HCT116 (cell line): ENCODE results near the gene BAHCC1. TPM values are rescaled to one million over a fixed set of nuclear protein-coding genes. Genes with fewer than 3 reads are reported as not detected.

Experiments
- ATAC-seq: fragments of 200-7000 bp; cut with Tn5 transposase; 2 replicates; pipeline ENCODE4 v1.9.1; 2020; ENCODE audit warnings: mild to moderate bottlenecking, moderate library complexity
- BruUV-seq: library from RNA; stranded (reverse); fragments of 400-500 nt; replicated peaks from 2 replicates; lab custom pipeline; 2021; lab: Mats Ljungman, UMichigan
- CTCF ChIA-PET: fragments of 300-600 bp; sonication (Branson Sonifier 250); formaldehyde crosslinking; loops from one replicate; lab custom pipeline; 2021; ENCODE audit warnings: antibody characterized with exemption; lab: Charles Lee
- POLR2A ChIA-PET: fragments of 300-600, 350-600 bp; sonication (Branson Sonifier 250); formaldehyde crosslinking; loops from one replicate; lab custom pipeline; 2021; ENCODE audit warnings: antibody characterized with exemption; lab: Charles Lee
- RAD21 ChIA-PET, 2 experiments: fragments of 300-600 bp; sonication (Branson Sonifier 250); formaldehyde crosslinking; loops; one replicate each; lab custom pipeline; 2023; ENCODE audit warnings: low total read pairs in 2 of 2; ENCODE audit not compliant: uncharacterized antibody in 2 of 2, unreplicated experiment in 2 of 2, low non-redundant PET in 1 of 2; lab: Charles Lee
- DNase-seq: peaks from one replicate; pipeline ENCODE4 v3.0.0-alpha.2; 2010; ENCODE audit warnings: low read depth, low spot score
- H2AFZ ChIP-seq: fragments of 200-600 bp; shearing (Covaris generic), sonication (generic); 2 replicates; pipeline ENCODE4 v1.6.1; 2017; ENCODE audit warnings: low read depth, mixed run types, mixed read lengths, antibody characterized with exemption, low read length; ENCODE audit not compliant: poor library complexity, severe bottlenecking
- H3K27ac ChIP-seq: 2 replicates; pipeline ENCODE4 v1.5.1; 2012; ENCODE audit warnings: low read depth, low read length
- H3K27me3 ChIP-seq: fragments of 200-600 bp; sonication (generic); 2 replicates; pipeline ENCODE4 v1.6.1; 2016; ENCODE audit warnings: mixed run types, low read length, mixed read lengths; ENCODE audit not compliant: insufficient read depth
- H3K36me3 ChIP-seq, 2 experiments: fragments of 200-500 bp in 1 of 2; fragments of 200-600 bp in 1 of 2; sonication (Bioruptor generic) in 1 of 2; sonication (generic) in 1 of 2; 2 replicates each; pipeline versions ENCODE4 v1.5.1 to v1.6.1; 2014 to 2016; ENCODE audit warnings: low read length in 2 of 2, inconsistent platforms in 1 of 2, mixed read lengths in 1 of 2, mixed run types in 1 of 2; ENCODE audit not compliant: insufficient read depth in 2 of 2, control insufficient read depth in 1 of 2
- H3K4me1 ChIP-seq, 2 experiments: fragments of 200-600 bp in 1 of 2; sonication (generic) in 1 of 2; 2 replicates each; pipeline versions ENCODE4 v1.5.1 to v1.6.1; 2012 to 2017; ENCODE audit warnings: low read length in 2 of 2, inconsistent platforms in 1 of 2, mild to moderate bottlenecking in 1 of 2, mixed read lengths in 1 of 2, mixed run types in 1 of 2, moderate library complexity in 1 of 2; ENCODE audit not compliant: insufficient read depth in 2 of 2, control insufficient read depth in 1 of 2
- H3K4me2 ChIP-seq: fragments of 200-600 bp; sonication (generic); 2 replicates; pipeline ENCODE4 v1.6.1; 2017; ENCODE audit warnings: mixed run types, low read length, mixed read lengths
- H3K4me3 ChIP-seq, 2 experiments: fragments of 200-600 bp in 1 of 2; sonication (generic) in 1 of 2; replicated peaks in 1 of 2; 2 replicates each; pipeline ENCODE4 v1.5.1; 2011 to 2016; ENCODE audit warnings: low read length in 2 of 2, control low read depth in 1 of 2, low read depth in 1 of 2, mild to moderate bottlenecking in 1 of 2, mixed read lengths in 1 of 2, mixed run types in 1 of 2
- H3K79me2 ChIP-seq: fragments of 200-600 bp; sonication (generic); 2 replicates; pipeline ENCODE4 v1.6.1; 2017; ENCODE audit warnings: mild to moderate bottlenecking, mixed run types, low read length, moderate library complexity, mixed read lengths; ENCODE audit not compliant: insufficient read depth
- H3K9ac ChIP-seq: fragments of 200-600 bp; sonication (generic); 2 replicates; pipeline ENCODE4 v1.6.1; 2016; ENCODE audit warnings: low read length, mixed read lengths
- H3K9me2 ChIP-seq: fragments of 200-600 bp; sonication (generic), shearing (Covaris generic); 2 replicates; pipeline ENCODE4 v1.6.1; 2017; ENCODE audit warnings: mixed run types, mild to moderate bottlenecking, moderate library complexity; ENCODE audit not compliant: insufficient read depth
- H3K9me3 ChIP-seq, 2 experiments: fragments of 200-500 bp in 1 of 2; fragments of 200-600 bp in 1 of 2; sonication (Bioruptor generic) in 1 of 2; sonication (generic) in 1 of 2; 2 replicates each; pipeline ENCODE4 v1.6.1; 2014 to 2017; ENCODE audit warnings: low read length in 2 of 2, mixed read lengths in 2 of 2, inconsistent platforms in 1 of 2, low read depth in 1 of 2, mild to moderate bottlenecking in 1 of 2, mixed run types in 1 of 2, moderate library complexity in 1 of 2; ENCODE audit not compliant: control insufficient read depth in 1 of 2, insufficient read depth in 1 of 2
- H4K20me1 ChIP-seq: fragments of 200-600 bp; sonication (generic), shearing (Covaris generic); 2 replicates; pipeline ENCODE4 v1.6.1; 2017; ENCODE audit warnings: mixed run types, mild to moderate bottlenecking, moderate library complexity; ENCODE audit not compliant: insufficient read depth
- CBX3 ChIP-seq: IDR thresholded peaks from 2 replicates; pipeline ENCODE4 v1.6.1; 2012; ENCODE audit warnings: low read depth
- CEBPB ChIP-seq: IDR thresholded peaks from 2 replicates; pipeline ENCODE4 v1.6.1; 2012; ENCODE audit warnings: low read depth
- ELF1 ChIP-seq: IDR thresholded peaks from 2 replicates; pipeline ENCODE4 v1.6.1; 2012; ENCODE audit warnings: low read depth, borderline replicate concordance
- EZH2phosphoT487 ChIP-seq: fragments of 200-600 bp; IDR thresholded peaks from 2 replicates; pipeline ENCODE4 v1.6.1; 2018; ENCODE audit warnings: antibody characterized with exemption, borderline replicate concordance
- JUND ChIP-seq: IDR thresholded peaks from 2 replicates; pipeline ENCODE4 v1.6.1; 2012
- REST ChIP-seq: IDR thresholded peaks from 2 replicates; pipeline ENCODE4 v1.6.1; 2012; ENCODE audit warnings: low read depth
- SIN3A ChIP-seq: IDR thresholded peaks from 2 replicates; pipeline ENCODE4 v1.6.1; 2012; ENCODE audit warnings: low read depth
- SP1 ChIP-seq: IDR thresholded peaks from 2 replicates; pipeline ENCODE4 v1.6.1; 2012; ENCODE audit warnings: low read depth
- SRF ChIP-seq: IDR thresholded peaks from 2 replicates; pipeline ENCODE4 v1.6.1; 2012; ENCODE audit warnings: low read depth
- YY1 ChIP-seq: IDR thresholded peaks from 2 replicates; pipeline ENCODE4 v1.6.1; 2011; ENCODE audit warnings: low read length, low read depth, moderate library complexity, mild to moderate bottlenecking; ENCODE audit not compliant: insufficient replicate concordance; ENCODE audit errors: extremely low read depth
- ZBTB33 ChIP-seq: IDR thresholded peaks from 2 replicates; pipeline ENCODE4 v1.6.1; 2011; ENCODE audit warnings: mild to moderate bottlenecking, low read length, moderate library complexity; ENCODE audit not compliant: insufficient replicate concordance; ENCODE audit errors: extremely low read depth
- ZFX ChIP-seq: fragments of 450-650 bp; IDR thresholded peaks from 2 replicates; pipeline ENCODE4 v1.6.1; 2017
- ZNF274 ChIP-seq: fragments of 200-500 bp; sonication (Bioruptor generic); IDR thresholded peaks from 2 replicates; pipeline ENCODE4 v1.6.1; 2014; ENCODE audit warnings: mild to moderate bottlenecking, low read depth, low read length, inconsistent platforms
- intact Hi-C: fragments of 100-400 bp; cut with micrococcal nuclease; formaldehyde crosslinking; loops from 2 replicates; pipeline ENCODE4 v1.10.0; 2022
- total RNA-seq: library from RNA; stranded (reverse); gene quantifications from one replicate; pipeline ENCODE4 v1.2.1, GENCODE V29; 2021; ENCODE audit not compliant: unreplicated experiment
- TF ChIP-seq, protein P1 (sequence below), 3 experiments: fragments of 200-600 bp in 1 of 3; sonication (generic) in 1 of 3; IDR thresholded peaks in 2 of 3; conservative IDR thresholded peaks in 1 of 3; 2 replicates each; pipeline ENCODE4 v1.5.1; 2012 to 2017; ENCODE audit warnings: low read depth in 2 of 3, low read length in 2 of 3, antibody characterized with exemption in 1 of 3, borderline replicate concordance in 1 of 3, control low read depth in 1 of 3, mild to moderate bottlenecking in 1 of 3, mixed read lengths in 1 of 3, mixed run types in 1 of 3, moderate library complexity in 1 of 3; ENCODE audit not compliant: insufficient read depth in 1 of 3
- TF ChIP-seq, protein P2 (sequence below): IDR thresholded peaks from 2 replicates; pipeline ENCODE4 v1.6.1; 2012

BAHCC1 gene
- total RNA-seq, 1 experiment from 2014 or later, result 45.2 TPM

- no peak for TF ChIP-seq ELF1
These were observed 24.9 kb downstream of the BAHCC1 start (continued) for GRCh38 chr17:81419886-81420768.

DNA sequence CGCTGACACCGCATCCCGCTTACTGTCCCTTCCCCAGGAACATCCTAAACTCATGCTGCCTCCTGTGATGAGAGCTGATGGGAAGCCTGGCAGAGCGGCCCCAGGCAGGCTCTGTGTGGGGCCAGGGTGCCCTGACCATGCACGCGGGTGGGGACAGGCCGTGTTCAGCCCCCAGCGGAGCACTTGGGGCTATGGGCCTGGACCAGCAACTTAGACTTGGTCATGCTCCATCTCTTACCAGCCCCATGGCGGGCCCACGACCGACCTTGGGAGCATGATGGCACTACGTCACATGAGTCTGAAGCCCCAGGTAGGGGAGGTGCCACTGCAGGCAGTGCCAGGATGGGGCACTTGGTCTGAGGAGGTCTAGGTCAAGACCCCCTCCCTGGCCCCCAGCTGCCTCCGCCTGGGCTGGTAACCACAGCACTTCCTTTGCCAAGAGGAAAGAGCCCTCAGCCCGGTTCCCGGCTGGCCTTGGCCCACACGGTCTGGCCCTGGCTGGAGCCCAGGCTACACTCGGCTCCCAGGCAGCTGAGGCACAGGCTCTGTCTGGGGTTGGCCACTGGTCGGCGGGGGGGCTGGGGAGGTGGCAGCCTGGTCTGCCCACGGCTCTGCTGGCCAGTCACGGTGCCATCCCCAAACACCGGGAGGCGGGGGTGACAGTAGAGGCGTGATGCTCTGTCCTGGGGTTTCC, 25.7 kb downstream of the BAHCC1 start:
- Histone ChIP-seq H3K79me2 (peaks cover 17% of the 10 kb centered on the region), H3K4me1 (peaks cover 57 to 79% of the 10 kb centered on the region in 2 experiments), H3K9me3 (peaks cover 0 to 15% of the 10 kb centered on the region in 2 experiments; a peak in 1 of 4 replicates), H4K20me1 (no peaks in the 10 kb centered on the region), H3K9ac (peak overlapping the region; percentile 83), H3K27me3 (no peaks in the 10 kb centered on the region), H3K27ac (peak overlapping the region; percentile 84; the same call in 1 of the 2 replicates), H3K4me2 (peak overlapping the region; percentile 98), H3K9me2 (no peaks in the 10 kb centered on the region), H3K36me3 (no peaks in the 10 kb centered on the region), H2AFZ (no peak overlapping the region), H3K4me3 (no peak overlapping the region)
- ChIA-PET POLR2A (interaction anchor here (0.9 to 1.9 kb wide), 3 partner anchors 10 to 26 kb away, joined by 4 to 9 read pairs (median 5); partner anchors contain the start of gene BAHCC1), CTCF (no interaction called here), RAD21 (no interaction called here)
- BruUV-seq, result no TSS peak
- intact Hi-C loops, result no loop called here
- DNase-seq (no peak), ATAC-seq (no peak)
- TF ChIP-seq ZFX (no peak), EZH2phosphoT487 (no peak), ZBTB33 (no peak), SRF (no peak), YY1 (no peak), CEBPB (no peak), SIN3A (no peak), JUND (no peak), ZNF274 (no peak), CBX3 (no peak), REST (no peak), SP1 (no peak)
- TF ChIP-seq, protein P1, sequence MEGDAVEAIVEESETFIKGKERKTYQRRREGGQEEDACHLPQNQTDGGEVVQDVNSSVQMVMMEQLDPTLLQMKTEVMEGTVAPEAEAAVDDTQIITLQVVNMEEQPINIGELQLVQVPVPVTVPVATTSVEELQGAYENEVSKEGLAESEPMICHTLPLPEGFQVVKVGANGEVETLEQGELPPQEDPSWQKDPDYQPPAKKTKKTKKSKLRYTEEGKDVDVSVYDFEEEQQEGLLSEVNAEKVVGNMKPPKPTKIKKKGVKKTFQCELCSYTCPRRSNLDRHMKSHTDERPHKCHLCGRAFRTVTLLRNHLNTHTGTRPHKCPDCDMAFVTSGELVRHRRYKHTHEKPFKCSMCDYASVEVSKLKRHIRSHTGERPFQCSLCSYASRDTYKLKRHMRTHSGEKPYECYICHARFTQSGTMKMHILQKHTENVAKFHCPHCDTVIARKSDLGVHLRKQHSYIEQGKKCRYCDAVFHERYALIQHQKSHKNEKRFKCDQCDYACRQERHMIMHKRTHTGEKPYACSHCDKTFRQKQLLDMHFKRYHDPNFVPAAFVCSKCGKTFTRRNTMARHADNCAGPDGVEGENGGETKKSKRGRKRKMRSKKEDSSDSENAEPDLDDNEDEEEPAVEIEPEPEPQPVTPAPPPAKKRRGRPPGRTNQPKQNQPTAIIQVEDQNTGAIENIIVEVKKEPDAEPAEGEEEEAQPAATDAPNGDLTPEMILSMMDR (IDR thresholded peaks at IDR 0.05 in 2 of 3, conservative IDR thresholded peaks at IDR 0.05 in 1 of 3; ENCODE audit: borderline replicate concordance in 1 of 3, insufficient read depth in 1 of 3, low read depth in 2 of 3, low read length in 2 of 3), result no peak
- TF ChIP-seq, protein P2, sequence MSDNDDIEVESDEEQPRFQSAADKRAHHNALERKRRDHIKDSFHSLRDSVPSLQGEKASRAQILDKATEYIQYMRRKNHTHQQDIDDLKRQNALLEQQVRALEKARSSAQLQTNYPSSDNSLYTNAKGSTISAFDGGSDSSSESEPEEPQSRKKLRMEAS, result no peak
